Measurements from ENCODE around the gene FAM234B.
"Not testable (repeated sequence)": the region's sequence is repeated elsewhere in the genome, so short reads cannot be mapped to it uniquely, and the experiment has no call there.

The FAM234B gene

GRCh38 chr12:13023811-13024530 lies 20.2 kb upstream of the FAM234B start:
- no peak for DNase-seq

DNA sequence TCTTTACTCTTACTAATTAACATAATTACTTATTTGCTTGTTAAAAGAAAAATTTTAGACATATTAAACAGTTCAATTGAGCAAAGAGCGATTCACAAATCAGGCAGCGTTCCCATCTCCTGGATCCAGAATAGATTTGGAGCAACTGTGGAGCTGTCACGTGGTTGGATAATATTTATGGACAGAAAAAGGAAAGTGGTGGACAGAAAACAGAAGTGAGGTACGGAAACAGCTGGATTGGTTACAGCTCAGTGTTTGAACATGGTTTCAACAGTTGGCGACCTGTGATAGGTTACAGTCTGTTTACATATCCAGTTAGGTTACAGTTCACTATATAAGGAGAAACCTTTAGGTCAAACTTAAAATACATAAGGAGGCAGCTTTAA lies 19.7 kb upstream of the FAM234B start:
- DNase-seq: no peak

- DNase-seq: no peak
These were observed 17.9 kb upstream of the FAM234B start for GRCh38 chr12:13026286-13026685.

- no peak for DNase-seq
These were observed 17.1 kb upstream of the FAM234B start for GRCh38 chr12:13027032-13027431.

- DNase-seq: no peak
These were observed 16.7 kb upstream of the FAM234B start for GRCh38 chr12:13027508-13027907.

DNA sequence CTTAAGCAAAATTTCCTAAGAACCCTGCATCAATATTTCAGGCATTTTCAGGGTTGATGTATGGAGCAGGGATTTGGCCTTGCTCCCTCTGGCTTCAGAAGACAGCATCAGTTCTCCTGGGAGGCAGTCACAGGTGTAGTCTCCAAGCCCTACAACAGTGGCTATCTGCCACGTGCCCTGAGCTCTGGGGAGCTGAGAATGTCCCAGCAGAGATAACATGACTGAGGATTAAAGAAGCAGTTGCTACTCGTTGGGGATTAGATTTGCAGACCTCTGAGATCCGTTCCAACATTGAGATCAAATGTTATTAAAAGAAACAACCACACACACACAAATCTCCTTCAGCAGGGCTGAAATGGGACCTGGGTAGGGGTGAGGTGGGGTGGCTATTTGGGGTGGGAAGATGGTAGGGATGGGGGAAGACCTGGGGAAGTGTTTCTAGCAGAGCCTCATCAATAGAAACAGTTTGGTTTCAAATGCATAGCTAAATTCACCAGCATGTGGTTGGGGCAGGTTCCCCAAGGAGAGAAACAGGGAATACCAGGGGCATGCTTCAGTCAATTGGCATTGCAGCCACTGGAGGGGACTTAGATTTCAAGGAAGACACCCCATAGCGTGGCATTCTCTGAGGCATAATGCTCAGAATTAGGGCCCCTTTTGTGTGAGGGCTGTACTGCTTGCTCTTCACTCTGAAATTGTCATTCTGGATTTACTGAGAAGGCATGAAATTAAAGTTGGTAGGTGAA lies 15.2 kb upstream of the FAM234B start:
- DNase-seq: no peak

GRCh38 chr12:13030541-13031291 lies 13.5 kb upstream of the FAM234B start:
- no peak for DNase-seq

- DNase-seq: no peak
These were observed 12.0 kb upstream of the FAM234B start for GRCh38 chr12:13032164-13032563.

DNA sequence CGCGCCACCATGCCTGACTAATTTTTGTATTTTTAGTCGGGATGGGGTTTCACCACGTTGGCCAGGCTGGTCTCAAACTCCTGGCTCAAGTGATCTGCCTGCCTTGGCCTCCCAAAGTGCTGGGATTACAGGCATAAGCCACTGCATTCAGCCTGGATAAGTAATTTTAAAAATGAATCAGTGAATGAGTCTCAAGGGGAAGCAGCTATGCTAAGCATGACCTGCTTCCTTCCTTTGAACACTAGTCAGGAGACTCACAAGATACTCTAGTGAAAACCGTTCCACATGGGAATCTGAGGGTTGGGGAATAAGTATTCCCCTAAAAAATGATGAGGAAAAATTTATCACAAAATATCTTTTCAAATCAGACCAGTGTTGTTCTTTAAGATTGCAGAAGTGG lies 10.7 kb upstream of the FAM234B start:
- no peak for DNase-seq

DNA sequence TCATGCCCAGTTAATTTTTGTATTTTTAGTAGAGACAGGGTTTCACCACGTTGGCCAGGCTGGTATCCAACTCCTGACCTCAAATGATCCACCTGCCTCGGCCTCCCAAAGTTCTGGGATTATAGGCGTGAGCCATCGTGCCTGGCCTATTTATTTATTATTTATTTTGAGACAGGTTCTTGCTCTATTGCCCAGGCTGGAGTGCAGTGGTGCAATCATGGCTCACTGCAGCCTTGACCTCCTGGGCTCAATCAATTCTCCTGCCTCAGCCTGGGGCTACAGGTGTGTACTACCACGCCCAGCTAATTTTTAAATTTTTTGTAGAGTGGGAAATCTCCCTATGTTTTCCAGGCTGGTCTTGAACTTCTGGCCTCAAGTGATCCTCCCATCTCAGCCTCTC lies 8.8 kb upstream of the FAM234B start:
- not testable (repeated sequence) for DNase-seq

DNA sequence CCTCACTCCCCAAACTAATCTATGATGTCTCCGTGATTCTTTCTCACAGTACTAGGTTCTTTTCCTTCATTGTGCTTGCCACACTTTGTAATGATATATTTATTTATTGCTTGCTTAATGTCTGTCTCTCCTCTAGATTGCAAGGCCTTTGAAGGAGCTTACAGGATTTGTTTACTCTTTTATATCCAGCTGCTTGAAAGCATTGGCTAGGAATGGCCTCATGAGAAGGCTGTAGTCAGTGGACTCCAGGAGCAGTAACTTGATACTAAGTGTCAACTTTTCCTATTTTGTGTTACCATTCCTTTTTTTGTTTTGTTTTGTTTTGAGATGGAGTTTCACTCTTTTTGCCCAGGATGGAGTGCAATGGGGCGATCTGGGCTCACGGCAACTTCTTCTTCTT lies 7.3 kb upstream of the FAM234B start:
- DNase-seq: no peak

DNA sequence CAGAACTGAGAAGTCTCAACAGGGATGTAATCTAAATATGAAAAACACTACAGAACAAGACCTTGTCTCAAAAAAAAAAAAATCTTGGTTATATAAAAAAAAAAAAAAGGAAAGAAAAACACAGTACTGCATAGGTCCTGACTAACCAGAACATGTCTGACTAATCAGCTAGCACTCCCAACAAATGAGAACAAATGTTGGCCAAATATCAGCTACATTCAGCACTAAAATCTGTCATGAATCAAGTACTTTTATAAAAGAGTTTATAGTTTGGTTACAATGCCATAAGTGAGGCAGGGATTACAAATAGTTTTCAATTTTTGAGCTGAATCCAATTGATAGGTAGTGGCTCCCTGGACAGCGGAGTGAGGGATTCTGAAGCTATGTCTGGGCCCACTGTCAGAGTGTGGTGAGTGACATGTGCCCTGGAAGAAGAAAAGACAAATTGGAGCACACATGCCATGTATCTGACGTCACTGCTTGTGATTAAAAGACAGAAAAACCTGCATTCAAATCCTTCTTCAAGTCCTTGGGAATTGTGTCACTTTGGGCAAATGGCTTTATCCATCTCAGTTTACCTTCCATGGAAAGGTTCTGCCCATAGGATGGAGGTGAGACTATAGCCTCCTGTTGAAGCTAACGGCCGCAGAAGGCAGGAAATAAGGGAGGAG lies 5.6 kb upstream of the FAM234B start:
- no peak for DNase-seq

DNA sequence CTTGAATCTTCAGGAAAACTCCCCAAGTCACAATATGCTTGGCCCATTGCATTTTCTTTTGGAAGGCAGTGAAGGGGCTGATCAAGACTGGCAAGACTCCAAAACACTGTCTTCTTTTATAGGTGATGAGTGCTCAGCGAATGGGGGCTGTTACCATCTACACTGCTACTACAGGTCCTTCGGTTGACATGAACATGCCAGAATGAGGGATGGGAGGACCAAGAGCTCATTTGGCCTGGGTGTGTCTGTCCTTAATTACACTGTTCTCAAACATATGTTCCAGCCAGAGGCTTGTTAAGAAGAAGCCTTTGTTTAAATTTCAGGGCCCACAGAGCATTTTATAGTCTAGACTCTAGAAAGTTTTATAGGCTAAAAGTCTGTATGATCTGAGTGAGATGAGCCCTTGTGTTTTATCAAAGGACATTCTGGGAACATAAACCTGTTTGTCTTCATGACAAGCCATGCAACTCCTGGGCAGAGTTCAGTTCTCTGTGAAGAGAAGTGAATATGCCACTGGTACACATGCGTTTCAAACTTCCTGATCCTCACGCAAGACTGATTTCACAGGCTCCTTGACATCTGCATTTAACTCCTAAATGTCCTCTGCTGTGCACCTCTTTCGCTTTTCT lies 4.7 kb upstream of the FAM234B start:
- DNase-seq: no peak

DNA sequence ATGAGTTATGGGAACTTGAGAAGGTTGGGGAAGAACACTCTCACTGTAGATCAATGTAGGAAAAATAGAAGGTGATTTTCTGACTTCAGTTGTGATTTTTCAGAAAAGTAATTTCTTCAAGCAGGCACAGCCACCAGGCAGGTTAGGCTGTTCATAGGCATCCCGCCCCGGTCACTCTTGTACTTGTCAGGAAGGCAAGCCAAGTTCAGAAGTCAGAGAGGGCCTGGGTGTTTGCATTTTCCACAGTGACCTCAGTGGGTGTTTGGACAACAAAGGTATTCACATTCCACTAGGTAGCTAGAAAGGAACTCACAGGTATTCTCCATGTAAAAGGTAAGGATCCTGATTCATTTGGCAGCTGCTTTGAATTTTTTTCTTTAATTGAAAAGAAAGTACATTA lies 3.0 kb upstream of the FAM234B start:
- DNase-seq: no peak

- DNase-seq: no peak
These were observed 1.4 kb upstream of the FAM234B start for GRCh38 chr12:13042666-13043230.

DNA sequence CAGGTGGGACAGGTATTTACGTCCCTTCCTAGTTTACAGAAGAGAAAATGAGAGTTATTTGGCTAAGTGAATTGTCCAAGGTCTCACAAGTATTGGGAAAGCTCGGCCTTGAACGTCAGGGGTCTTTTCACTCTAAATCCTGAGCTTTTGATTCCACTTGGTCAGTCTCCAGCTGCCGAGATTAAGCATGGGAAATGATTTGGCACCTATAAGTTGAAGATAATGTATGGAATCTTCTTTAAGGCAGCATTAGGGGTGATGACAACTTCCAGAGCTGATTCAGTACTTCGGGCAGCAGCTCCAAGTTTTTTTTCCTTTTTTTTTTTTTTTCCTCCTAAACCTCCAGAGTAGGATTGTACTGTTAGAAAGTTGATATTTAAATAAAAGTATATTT lies 722 bp downstream of the FAM234B start:
- no peak for DNase-seq

DNA sequence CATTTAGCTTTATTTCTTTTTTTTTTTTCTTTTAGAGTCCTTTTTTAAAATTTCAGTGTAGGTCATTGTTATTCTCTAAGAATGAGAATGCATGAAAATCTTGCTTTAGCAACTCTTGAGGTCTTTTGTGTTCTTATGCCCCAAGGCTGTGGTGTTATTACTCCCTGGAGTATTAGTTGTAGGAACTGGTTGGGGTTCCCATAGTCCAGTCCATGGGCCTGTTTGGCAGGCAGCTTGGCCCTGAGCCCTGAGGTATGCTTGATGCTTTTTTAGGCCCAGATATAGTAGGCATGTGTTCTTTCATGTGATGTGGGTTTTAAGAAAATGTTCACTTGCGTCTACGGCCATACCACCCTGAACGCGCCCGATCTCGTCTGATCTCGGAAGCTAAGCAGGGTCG lies 1.6 kb downstream of the FAM234B start:
- DNase-seq: no peak

- DNase-seq: no peak
These were observed 2.8 kb downstream of the FAM234B start for GRCh38 chr12:13046964-13047363.

DNA sequence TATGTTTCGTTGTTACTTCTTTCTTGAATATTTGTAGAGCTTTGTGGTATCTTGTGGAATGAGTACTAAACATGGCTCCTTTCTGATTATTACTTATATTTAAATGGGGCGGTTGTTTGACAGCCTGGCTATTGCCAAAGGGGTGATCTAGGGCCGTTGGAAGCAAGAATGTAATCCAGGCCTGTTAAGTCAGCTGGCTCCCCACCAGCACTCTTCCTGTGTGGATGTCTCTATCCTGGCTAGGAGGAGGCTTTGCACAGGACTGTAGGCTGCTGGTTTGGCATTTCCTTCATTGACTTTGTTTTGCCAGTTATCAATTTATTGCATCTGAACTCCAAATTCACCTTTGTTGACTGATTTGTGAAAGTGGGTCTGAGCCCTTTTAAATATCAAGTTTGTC lies 5.6 kb downstream of the FAM234B start:
- no peak for DNase-seq

GRCh38 chr12:13052421-13052820 lies 8.2 kb downstream of the FAM234B start:
- no peak for DNase-seq

- not testable (repeated sequence) for DNase-seq
These were observed 9.4 kb downstream of the FAM234B start for GRCh38 chr12:13053617-13054016.

GRCh38 chr12:13060581-13060980 lies 16.4 kb downstream of the FAM234B start:
- no peak for DNase-seq

GRCh38 chr12:13061377-13061776 lies 17.2 kb downstream of the FAM234B start:
- DNase-seq: no peak

Measured in stimulated activated CD4-positive, alpha-beta T cell treated with anti-CD3 and anti-CD28 coated beads, Interleukin-4, amount 100 ng/mL, for 4 hours (primary cell).